GM21515 (cell line): ENCODE data around the gene APPL2.

ENCODE experiments used
- ATAC-seq: cut with Tn5 transposase; IDR thresholded peaks from one replicate; pipeline ENCODE4 v1.9.1; 2021; ENCODE audit not compliant: unreplicated experiment

APPL2 gene

GRCh38 chr12:105141320-105141922 is 94.6 kb downstream of the APPL2 start:
- no peak for ATAC-seq

- no peak for ATAC-seq
Observed at GRCh38 chr12:105138248-105138647, 97.7 kb downstream of the APPL2 start.
